ENCODE data around the gene FNTB.

DNA sequence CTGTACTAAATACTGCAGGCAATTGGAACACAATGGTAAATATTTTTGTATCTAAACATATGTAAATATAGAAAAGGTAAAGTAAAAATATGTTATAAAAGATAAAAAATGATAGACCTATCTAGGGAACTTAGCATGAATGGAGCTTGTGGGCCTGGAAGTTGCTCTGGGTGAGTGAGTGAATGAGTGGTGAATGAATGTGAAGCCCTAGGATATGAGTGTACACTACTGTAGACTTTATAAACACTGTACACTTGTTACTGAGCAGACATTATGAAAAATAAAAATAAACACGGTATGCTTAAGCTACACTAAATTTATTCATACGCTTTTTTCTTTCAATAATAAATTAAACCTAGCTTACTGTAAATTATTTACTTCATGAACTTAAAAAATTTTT, 7.8 kb downstream of the FNTB start:
- TF ChIP-seq, protein P1, sequence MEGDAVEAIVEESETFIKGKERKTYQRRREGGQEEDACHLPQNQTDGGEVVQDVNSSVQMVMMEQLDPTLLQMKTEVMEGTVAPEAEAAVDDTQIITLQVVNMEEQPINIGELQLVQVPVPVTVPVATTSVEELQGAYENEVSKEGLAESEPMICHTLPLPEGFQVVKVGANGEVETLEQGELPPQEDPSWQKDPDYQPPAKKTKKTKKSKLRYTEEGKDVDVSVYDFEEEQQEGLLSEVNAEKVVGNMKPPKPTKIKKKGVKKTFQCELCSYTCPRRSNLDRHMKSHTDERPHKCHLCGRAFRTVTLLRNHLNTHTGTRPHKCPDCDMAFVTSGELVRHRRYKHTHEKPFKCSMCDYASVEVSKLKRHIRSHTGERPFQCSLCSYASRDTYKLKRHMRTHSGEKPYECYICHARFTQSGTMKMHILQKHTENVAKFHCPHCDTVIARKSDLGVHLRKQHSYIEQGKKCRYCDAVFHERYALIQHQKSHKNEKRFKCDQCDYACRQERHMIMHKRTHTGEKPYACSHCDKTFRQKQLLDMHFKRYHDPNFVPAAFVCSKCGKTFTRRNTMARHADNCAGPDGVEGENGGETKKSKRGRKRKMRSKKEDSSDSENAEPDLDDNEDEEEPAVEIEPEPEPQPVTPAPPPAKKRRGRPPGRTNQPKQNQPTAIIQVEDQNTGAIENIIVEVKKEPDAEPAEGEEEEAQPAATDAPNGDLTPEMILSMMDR (IDR thresholded peaks at IDR 0.05; ENCODE audit: low read depth, low read length) = no peak
- TF ChIP-seq EZH2phosphoT487 (IDR thresholded peaks at IDR 0.05; ENCODE audit: low read depth) = no peak
